ENCODE results near the gene NUDT8.
A peak's percentile ranks its signal among the peaks of the same experiment; 100 is the strongest.
"Not testable (repeated sequence)": the region's sequence is repeated elsewhere in the genome, so short reads cannot be mapped to it uniquely, and the experiment has no call there.

The NUDT8 gene

DNA sequence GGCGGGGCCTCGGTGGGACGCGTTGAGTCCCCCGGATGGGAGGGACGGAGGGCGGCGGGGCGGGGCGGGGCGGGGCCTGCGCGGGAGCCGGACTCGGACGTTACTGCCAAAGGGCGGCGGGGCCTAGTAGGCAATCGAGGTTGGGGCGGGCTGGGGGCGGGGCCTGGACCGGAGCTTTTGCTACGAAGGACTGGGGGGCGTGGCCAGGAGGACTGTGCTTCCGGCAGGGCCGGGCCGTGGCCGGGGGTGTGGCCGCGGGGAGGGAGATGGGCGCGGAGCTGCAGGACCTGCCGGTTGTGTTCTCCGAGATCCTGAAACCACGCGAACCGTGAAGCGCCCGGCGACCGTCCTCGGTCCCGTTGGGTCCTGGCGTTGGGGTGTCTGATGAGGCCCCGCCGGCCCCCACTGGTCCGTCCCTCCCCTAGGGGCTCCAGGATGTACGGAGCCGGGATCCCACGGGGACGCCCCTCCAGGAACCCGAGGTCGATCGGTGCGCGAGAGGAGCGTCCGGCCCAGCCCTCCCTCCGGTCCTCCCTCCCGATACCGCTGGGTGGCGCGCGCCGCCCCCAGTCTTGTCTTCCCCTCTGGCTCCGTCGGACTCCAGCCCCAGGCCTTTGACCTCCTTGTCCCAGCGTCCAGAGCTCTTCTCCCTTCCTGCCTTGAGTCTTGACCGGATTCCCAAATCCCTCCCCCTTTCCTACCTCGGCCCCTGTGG lies 648 bp upstream of the NUDT8 start:
- DNase-seq (ENCODE audit: extremely low read depth in 1 of 2, low read depth in 1 of 2), result peak; percentile 93 to 97

DNA sequence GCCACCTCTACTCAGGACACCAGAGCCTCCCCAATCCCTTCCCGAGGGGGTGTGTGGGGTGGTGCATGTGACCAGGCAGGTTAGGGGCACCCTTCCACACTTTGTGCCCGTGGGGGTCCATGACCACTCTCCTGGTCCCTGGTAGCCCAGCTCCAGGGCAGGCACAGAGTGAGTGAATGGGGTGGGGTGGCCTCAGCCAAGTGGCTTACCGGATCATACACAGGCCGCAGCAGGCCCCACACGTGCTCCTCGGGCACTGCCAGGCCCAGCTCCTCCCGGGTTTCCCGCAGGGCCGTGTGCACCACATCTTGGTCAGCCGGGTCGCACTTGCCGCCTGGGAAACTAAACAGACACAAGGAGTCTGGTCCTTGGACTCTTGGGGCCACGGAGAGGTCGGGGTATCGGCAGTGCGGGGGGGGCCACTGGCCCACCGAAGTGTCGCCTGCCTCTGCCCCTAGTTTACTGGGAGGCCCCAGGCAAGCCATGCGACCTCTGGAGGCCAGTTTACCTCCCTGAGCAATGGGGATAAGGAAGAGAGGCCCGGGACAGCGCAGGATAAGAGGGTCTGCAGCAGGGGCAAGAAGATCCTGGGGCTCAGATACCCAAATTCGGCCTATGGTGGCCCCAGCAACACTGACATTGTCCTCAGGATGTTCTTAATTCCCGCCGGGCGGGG lies 889 bp downstream of the NUDT8 start:
- DNase-seq (ENCODE audit: extremely low read depth in 1 of 2, low read depth in 1 of 2), result no peak

DNA sequence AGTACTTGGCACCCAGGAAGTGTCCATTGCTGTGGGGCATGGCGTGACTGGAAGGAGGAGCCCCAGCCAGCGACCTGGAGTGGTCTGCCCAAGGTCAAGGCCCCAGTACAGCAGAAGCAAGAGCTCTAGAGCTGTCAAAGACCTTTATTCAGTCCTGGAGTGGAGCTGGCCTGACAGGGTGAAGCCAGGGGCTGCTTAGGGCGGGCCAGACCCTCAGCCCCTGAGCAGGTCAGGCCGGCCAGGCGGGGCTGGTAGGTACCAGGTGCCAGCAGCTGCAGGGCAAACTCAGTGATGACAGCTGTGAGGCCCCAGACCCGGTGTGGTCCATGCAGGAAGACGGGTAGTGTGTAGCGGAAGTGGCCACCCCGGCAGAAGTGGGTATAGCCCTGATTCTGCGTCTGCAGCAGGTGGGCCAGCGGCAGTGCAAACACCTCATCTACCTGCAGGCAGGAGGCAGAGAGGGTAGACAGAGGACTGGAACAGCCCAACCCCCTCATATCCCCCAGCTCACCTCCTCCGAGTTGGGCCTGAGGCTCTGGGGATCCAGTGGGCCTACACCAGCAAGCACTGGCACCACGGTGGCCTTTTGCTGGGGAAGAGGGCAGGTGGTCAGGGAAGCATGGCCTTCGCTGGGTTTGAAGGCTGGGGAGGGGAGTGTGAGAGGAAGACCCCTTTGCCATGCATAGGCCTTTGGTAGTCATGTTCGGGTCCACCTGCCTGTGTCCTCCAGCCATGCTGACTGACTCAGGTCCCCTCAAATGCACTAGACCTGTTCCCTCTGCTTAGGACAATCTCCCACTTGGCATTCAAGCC lies 1.7 kb downstream of the NUDT8 start:
- no peak for DNase-seq (ENCODE audit: extremely low read depth in 1 of 2, low read depth in 1 of 2)

DNA sequence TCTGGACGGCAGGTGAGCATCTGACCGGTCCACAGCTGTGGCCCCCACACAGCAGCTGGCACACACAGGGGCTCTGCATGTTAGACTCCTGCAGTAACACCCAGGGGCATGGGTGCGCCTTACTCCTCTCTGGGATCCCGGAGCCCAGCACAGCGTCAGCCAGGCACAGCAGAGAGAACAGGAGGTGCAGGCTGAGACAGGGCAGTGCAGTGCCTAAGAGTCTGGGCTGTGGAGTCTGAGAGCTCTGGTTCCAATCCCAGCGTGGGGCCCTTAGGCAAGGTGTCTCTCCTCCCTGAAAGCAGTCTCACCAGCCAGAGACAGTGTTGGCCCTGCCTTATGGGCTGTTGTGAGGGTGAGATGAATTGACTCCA lies 2.3 kb downstream of the NUDT8 start:
- DNase-seq (ENCODE audit: extremely low read depth in 1 of 2, low read depth in 1 of 2), result no peak

DNA sequence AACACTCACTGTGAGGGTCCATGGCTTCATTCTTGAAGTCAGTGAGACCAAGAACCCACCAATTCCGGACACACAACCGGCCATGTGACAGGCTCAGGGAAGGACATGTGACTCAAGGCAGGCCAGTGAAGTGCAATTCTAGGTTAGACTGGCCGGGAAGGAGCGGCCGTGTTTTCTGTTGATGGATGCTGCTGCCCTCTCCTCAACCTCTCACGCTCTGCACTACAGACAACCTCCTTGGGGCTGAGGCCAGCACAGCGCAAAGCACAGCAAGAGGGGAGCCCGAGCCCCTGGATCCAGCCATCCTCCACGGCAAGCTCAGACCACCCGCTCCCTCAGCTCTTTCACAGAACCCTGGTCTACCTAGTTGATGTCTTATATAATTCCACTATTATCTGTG lies 2.8 kb downstream of the NUDT8 start:
- DNase-seq (ENCODE audit: extremely low read depth in 1 of 2, low read depth in 1 of 2), result no peak

DNA sequence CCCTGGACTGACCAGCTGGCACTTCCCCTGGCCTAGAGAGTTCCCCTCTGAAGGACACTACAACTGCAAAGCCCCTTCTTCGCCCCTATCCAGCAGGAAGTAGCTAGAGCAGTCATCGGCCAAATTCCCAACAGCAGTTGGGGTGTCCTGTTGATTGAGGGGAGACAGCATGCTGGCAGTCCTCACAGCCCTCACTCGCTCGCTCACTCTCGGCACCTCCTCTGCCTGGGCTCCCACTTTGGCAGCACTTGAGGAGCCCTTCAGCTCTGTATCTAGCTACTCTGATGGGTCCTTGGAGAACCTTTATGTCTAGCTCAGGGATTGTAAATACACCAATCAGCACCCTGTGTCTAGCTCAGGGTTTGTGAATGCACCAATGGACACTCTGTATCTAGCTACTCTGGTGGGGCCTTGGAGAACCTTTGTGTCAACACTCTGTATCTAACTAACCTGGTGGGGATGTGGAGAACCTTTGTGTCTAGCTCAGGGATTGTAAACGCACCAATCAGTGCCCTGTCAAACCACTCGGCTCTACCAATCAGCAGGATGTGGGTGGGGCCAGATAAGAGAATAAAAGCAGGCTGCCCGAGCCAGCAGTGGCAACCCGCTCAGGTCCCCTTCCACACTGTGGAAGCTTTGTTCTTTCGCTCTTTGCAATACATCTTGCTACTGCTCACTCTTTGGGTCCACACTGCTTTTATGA lies 3.5 kb downstream of the NUDT8 start:
- not testable (repeated sequence) for DNase-seq (ENCODE audit: extremely low read depth in 1 of 2, low read depth in 1 of 2)

DNA sequence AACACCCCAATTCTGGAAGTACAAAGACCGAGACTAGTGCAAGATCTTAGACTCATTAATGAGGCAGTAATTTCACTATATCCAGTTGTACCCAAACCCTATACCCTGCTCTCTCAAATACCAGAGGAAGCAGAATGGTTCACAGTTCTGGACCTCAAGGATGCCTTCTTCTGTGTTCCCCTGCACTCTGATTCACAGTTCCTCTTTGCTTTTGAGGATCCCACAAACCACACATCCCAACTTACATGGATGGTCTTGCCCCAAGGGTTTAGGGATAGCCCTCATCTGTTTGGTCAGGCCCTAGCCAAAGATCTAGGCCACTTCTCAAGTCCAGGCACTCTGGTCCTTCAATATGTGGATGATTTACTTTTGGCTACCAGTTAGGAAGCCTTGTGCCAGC lies 5.9 kb downstream of the NUDT8 start:
- DNase-seq (ENCODE audit: extremely low read depth in 1 of 2, low read depth in 1 of 2), result not testable (repeated sequence)

DNA sequence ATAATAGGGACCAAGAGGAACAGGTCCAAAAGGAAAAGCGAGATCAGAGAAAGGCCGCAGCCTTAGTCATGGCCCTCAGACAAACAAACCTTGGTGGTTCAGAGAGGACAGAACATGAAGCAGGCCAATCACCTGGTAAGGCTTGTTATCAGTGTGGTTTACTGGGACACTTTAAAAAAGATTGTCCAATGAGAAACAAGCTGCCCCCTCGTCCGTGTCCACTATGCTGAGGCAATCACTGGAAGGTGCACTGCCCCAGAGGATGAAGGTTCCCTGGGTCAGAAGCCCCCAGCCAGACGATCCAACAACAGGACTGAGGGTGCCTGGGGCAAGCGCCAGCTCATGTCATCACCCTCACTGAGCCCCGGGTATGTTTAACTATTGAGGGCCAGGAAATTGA lies 6.8 kb downstream of the NUDT8 start:
- DNase-seq (ENCODE audit: extremely low read depth in 1 of 2, low read depth in 1 of 2), result not testable (repeated sequence)

DNA sequence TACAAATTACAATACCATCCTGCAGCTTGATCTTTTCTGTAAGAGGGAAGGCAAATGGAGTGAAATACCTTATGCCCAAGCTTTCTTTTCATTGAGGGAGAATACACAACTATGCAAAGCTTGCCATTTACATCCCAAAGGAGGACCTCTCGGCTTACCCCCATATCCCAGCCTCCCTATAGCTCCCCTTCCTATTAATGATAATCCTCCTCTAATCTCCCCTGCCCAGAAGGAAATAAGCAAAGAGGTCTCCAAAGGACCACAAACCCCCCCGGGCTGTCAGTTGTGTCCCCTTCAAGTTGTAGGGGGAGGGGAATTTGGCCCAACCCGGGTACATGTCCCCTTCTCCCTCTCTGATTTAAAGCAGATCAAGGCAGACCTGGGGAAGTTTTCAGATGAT lies 7.8 kb downstream of the NUDT8 start:
- not testable (repeated sequence) for DNase-seq (ENCODE audit: extremely low read depth in 1 of 2, low read depth in 1 of 2)

DNA sequence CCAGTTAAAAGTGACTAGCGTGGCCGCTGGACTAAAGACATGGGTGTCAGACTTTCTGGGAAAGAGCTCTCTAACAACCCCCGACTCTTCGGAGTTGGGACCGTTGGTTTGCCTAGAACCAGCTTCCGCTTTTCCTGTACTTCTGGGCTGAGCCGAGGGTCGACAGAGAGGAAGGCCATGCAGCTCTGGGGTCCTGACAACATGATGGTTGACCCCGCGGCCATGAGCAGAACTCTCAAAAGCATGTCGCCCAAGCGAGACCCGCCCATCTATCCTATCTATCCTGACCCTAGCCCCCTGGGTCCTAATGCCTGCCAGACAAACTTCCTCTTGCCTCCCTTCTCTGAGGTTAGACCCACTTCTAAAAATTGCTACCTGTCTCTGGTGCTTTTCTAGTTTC lies 9.1 kb downstream of the NUDT8 start:
- DNase-seq (ENCODE audit: extremely low read depth in 1 of 2, low read depth in 1 of 2), result not testable (repeated sequence)

DNA sequence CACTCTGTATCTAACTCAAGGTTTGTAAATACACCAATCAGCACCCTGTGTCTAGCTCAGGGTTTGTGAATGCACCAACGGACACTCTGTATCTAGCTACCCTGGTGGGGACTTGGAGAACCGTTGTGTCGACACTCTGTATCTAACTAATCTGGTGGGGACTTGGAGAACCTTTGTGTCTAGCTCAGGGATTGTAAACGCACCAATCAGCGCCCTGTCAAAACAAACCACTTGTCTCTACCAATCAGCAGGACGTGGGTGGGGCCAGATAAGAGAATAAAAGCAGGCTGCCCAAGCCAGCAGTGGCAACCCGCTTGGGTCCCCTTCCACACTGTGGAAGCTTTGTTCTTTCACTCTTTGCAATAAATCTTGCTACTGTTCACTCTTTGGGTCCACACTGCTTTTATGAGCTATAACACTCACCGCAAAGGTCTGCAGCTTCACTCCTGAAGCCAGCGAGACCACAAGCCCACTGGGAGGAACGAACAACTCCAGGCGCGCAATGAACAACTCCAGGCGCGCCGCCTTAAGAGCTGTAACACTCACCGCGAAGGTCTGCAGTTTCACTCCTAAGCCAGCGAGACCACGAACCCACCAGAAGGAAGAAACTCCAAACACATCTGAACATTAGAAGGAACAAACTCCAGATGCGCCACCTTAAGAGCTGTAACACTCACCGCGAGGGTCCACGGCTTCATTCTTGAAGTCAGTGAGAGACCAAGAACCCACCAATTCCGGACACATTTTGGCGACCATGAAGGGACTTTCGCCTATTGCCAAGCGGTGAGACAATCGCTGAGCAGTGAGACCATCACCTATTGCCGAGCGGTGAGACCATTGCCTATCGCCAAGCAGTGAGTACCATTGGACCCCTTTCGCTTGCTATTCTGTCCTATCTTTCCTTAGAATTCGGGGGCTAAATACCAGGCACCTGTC lies 9.8 kb downstream of the NUDT8 start:
- DNase-seq (ENCODE audit: extremely low read depth in 1 of 2, low read depth in 1 of 2), result not testable (repeated sequence)

DNA sequence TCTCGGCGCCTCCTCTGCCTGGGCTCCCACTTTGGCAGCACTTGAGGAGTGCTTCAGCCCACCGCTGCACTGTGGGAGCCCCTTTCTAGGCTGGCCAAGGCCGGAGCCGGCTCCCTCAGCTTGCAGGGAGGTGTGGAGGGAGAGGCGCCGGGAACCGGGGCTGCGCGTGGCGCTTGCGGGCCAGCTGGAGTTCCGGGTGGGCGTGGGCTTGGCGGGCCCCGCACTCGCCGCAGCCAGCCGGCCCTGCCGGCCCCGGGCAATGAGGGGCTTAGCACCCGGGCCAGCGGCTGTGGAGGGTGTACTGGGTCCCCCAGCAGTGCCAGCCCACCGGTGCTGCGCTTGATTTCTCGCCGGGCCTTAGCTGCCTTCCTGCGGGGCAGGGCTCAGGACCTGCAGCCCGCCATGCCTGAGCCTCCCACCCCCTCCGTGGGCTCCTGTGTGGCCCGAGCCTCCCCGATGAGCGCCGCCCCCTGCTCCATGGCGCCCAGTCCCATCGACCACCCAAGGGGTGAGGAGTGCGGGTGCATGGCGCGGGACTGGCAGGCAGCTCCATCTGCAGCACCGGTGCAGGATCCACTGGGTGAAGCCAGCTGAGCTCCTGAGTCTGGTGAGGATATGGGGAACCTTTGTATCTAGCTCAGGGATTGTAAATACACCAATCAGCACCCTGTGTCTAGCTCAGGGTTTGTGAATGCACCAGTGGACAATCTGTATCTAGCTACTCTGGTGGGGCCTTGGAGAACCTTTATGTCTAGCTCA lies 10.7 kb downstream of the NUDT8 start:
- DNase-seq (ENCODE audit: extremely low read depth in 1 of 2, low read depth in 1 of 2), result not testable (repeated sequence)

DNA sequence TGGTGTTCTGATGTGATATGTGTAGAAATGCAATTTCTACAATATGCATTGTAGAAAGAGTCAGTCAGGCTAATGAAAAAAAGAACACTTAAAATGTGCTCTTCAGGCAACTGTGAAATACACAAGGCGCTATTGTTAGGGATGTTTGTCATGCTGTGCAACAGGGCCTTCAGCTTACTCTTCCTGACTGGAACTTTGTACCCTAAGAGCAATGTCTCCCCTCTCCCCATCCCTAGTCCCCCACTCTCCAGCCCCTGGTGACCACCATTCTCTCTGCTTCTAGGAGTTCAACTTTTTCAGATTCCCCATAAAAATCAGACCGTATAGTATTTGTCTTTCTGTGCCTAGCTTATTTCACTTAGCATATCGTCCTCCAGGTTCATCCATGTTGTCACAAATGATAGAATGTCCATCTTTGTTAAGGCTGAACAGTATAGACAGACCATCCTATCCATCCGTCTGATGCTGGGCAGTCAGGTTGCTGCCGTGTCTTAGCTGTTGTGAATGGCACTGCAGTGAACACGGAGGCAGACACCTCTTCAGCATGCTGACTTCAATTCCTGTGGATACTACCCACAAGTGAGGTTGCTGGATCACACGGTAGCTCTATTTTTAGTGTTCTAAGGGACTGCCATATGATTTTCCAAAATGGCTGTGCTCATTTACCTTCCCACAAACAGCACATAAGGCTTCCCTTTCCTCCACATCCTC lies 12.3 kb downstream of the NUDT8 start:
- no peak for DNase-seq (ENCODE audit: extremely low read depth in 1 of 2, low read depth in 1 of 2)

DNA sequence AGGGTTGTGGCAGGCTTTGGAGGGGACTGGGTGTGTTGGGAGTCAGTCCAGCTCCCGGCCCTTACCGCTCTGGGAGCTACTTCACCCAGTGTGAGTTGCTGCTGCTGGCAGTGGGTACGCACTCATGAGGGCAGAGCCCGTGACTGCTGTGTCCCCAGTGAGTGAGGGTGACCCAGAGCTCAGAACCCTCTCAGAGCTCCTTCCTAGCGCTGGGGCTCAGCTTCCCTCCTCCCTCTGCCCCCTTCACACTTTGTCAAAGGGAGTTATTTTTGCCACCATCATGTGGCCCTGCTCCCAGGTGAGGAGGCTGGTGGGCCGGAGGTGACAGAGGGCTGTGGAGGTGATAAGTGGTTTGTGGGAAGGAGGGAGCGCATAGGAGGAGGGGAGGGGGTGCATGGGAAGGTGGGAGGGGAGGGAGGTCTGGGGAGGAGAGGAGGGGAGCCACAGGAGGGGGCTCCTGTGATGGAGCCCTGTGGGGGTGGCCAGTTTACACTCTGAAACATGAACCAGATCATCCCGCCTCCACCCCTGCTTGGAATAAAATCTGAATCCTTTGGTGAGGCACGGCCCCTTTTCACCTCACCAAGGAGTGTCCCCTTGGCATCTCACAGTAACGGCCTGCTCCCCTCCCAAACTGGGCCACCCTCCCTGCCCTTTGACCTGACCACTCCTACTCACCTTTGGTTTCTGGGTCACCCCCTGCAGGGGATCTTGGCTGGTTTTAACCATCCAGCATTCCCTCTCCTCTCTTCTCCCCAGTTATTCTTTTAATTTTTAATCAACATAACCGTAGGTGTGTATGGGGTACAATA lies 13.1 kb downstream of the NUDT8 start:
- no peak for DNase-seq (ENCODE audit: extremely low read depth in 1 of 2, low read depth in 1 of 2)

DNA sequence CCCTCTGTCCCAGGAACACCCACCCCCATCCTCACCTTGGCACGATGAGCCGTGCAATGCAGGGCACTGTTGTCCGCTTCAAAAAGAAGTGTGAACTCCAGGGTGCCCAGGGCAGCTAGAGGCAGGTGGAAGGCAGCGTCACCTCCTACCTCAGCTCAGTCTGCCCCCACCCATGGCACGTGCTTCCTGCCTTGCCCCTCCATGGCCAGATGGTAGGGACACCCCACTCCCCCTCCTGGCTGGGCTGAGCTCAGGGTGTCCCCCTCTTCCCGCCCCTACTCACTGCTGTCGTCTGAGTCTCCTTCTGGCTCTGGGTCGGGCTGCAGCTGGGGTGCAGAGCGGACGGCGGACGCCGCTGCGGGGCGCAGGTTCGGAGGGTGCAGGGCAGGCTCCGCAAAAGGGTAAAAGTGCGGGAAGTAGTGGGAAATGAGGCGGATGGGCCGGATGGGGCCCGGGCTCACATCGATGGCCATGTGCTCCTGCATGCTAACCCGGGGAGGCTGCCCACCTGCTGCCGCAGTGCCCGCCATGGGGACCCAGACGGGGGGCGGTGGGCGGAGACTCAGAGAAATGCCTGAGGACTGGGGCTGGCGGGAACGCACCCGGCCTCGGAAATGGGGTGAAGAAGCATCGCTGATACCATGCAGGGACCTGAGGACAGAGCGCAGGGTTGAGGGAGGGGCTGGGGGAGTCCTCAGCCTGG lies 13.9 kb downstream of the NUDT8 start:
- no peak for DNase-seq (ENCODE audit: extremely low read depth in 1 of 2, low read depth in 1 of 2)

DNA sequence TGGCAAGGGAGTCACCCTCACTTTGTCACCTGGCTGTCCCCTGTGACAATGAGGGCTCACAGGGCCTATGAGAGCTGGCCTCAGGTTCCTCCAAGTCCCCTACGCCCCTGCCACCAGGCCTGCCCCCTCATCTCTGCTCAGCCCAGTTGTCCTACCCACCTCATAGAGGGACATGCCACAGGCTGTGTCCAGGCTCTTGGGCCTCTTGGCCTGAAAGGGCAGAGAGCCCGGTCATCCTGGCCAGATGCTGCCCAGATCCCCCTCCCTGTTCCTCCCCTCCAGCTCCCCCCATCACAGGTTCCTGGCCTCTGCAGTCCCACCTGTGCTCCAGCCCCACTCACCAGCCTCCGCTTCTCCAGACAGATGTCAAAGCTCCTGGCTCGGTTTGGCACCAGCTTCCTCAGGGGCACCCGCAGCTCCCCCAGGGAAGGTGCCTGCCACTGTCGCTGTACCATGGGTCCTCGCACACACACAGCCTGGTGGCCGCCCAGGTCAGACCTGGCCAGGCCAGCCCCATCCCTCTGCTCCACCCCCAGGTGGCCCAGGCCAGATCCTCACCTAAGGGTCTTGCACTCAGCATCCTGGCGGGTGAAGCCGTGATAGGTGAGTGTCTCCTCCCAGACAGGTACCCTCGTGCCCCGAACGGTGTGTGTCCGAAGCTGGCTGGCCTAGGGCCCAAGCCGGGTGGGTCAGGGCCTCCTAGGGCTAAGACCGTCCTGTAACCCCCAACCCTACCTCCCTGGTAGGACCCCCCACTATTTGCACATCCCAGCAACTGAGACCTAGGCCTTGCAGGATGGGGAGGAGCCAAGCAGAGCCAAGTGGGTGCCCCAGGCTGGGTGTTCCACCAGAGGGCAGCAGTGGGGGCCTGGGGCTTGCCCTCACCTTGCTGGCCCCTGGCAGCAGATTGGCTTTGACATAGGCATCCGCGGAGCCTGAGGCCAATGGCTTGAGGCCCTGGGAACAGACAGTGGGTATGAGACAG lies 14.7 kb downstream of the NUDT8 start:
- DNase-seq (ENCODE audit: extremely low read depth in 1 of 2, low read depth in 1 of 2), result peak; percentile 34 to 64
